Measurements from ENCODE around the gene NCOA7.
"Not testable (repeated sequence)": the region's sequence is repeated elsewhere in the genome, so short reads cannot be mapped to it uniquely, and the experiment has no call there.

NCOA7 gene

DNA sequence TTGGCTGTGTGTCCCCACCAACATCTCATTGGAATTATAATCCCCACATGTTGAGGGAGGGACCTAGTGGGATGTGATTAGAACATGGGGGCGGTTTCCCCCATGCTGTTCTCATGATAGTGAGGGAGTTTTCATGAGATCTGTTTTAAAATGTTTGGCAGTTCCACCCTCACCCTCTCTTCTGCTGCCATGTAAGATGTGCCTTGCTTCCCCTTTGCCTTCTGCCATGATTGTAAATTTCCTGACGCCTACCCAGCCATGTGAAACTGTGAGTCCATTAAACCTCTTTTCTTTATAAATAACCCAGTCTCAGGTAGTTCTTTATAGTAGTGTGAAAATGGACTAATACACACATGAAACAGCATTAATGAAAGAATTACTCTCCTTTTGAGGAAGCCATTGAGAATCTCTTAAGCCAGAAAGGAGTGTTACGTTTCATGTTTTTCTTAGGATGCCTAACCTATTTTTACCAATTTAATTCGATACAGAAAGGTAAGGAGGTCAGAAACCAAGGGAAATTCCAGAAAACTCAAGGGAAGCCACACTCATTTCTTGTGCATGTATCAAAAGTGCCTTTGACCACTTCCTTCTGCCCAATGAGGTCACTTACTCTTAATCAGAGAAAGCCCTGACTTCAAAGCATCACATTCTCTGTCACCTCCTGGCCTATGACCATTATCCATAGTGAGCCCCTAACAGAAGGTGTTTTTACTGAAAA is 141.1 kb downstream of the NCOA7 start:
- peaks cover 3% of the 10 kb centered on the region for H3K4me1 Mint-ChIP-seq (ENCODE audit: low read depth)
- no peak overlapping the region for H3K27ac Mint-ChIP-seq
- H3K9me3 Mint-ChIP-seq (ENCODE audit: low read depth): no peaks in the 10 kb centered on the region
- H3K4me3 Mint-ChIP-seq: no peak overlapping the region
- H3K27me3 Mint-ChIP-seq: no peaks in the 10 kb centered on the region
- peaks cover 16% of the 10 kb centered on the region for H3K36me3 Mint-ChIP-seq

DNA sequence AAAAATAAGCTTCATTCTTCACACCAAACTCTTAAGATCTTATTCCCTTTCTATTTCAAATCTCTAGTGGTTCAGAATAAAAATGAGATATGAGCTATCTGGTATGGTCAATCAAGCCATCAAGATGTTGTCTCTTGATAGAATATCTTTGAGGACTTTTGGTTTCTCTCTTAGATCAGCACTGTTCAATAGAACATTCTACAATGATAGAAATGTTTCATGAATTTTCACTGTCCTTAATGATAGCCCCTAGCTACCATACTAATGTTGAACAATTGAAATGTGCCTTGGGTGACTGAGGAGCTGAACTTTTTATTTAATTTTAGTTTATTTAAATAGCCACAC is 141.7 kb downstream of the NCOA7 start:
- no peak overlapping the region for H3K4me3 Mint-ChIP-seq
- no peaks in the 10 kb centered on the region for H3K9me3 Mint-ChIP-seq (ENCODE audit: low read depth)
- peaks cover 3% of the 10 kb centered on the region for H3K4me1 Mint-ChIP-seq (ENCODE audit: low read depth)
- H3K27ac Mint-ChIP-seq: no peak overlapping the region
- peaks cover 16% of the 10 kb centered on the region for H3K36me3 Mint-ChIP-seq
- H3K27me3 Mint-ChIP-seq: no peaks in the 10 kb centered on the region

DNA sequence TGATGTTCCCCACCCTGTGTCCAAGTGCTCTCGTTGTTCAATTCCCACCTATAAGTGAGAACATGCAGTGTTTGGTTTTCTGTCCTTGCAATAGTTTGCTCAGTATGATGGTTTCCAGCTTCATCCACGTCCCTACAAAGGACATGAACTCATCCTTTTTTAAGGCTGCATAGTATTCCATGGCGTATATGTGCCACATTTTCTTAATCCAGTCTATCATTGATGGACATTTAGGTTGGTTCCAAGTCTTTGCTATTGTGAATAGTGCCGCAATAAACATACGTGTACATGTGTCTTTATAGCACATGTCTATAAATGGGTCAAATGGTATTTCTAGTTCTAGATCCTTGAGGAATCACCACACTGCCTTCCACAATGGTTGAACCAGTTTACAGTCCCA is 144.8 kb downstream of the NCOA7 start:
- not testable (repeated sequence) for H3K27me3 Mint-ChIP-seq; H3K4me3 Mint-ChIP-seq; H3K27ac Mint-ChIP-seq; H3K4me1 Mint-ChIP-seq (ENCODE audit: low read depth); H3K9me3 Mint-ChIP-seq (ENCODE audit: low read depth); H3K36me3 Mint-ChIP-seq

DNA sequence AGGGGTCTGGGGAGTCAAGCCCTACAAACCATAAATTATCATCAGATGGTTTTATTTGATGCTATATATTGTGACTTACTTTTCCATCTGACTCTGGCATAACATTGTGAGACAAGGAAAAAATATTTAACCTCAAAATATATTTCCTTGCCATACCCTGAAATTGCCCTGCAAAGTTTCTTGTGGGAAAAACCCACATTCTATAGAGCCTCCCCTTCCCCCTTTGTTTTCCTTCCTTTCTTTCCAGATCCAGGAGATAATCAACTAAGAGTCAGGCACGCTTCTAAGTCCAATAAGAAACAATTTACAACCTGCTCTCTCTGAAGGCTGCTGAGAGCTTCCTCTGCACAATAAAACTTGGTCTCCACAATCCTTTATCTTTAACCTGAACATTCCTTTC is 148.3 kb downstream of the NCOA7 start:
- peaks cover 2% of the 10 kb centered on the region for H3K36me3 Mint-ChIP-seq
- H3K27ac Mint-ChIP-seq: no peak overlapping the region
- H3K27me3 Mint-ChIP-seq: peaks cover 12% of the 10 kb centered on the region
- H3K9me3 Mint-ChIP-seq (ENCODE audit: low read depth): no peaks in the 10 kb centered on the region
- H3K4me1 Mint-ChIP-seq (ENCODE audit: low read depth): no peaks in the 10 kb centered on the region
- H3K4me3 Mint-ChIP-seq: no peak overlapping the region

DNA sequence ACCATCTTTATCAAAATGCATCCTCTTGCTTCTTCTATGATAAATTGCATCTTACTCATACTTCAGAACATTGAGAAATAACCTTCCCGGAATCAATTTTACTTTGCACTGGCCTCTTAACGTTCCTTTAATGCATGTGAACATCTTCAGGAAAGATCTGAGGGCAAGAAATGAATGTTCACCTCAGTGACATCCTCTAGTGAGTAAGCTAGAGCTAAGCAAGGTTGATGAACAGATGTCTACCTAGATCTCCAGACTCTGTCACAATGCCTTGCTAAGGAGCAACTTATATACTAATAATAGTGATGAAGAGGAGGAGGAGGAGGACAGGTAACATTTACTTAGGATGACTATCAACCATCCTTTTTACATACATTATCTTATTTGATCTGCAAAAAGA is 149.0 kb downstream of the NCOA7 start:
- Mint-ChIP-seq H3K36me3 (peaks cover 2% of the 10 kb centered on the region), H3K27me3 (peaks cover 12% of the 10 kb centered on the region), H3K4me3 (no peak overlapping the region), H3K4me1 (ENCODE audit: low read depth) (no peaks in the 10 kb centered on the region), H3K9me3 (ENCODE audit: low read depth) (no peaks in the 10 kb centered on the region), H3K27ac (no peak overlapping the region)

DNA sequence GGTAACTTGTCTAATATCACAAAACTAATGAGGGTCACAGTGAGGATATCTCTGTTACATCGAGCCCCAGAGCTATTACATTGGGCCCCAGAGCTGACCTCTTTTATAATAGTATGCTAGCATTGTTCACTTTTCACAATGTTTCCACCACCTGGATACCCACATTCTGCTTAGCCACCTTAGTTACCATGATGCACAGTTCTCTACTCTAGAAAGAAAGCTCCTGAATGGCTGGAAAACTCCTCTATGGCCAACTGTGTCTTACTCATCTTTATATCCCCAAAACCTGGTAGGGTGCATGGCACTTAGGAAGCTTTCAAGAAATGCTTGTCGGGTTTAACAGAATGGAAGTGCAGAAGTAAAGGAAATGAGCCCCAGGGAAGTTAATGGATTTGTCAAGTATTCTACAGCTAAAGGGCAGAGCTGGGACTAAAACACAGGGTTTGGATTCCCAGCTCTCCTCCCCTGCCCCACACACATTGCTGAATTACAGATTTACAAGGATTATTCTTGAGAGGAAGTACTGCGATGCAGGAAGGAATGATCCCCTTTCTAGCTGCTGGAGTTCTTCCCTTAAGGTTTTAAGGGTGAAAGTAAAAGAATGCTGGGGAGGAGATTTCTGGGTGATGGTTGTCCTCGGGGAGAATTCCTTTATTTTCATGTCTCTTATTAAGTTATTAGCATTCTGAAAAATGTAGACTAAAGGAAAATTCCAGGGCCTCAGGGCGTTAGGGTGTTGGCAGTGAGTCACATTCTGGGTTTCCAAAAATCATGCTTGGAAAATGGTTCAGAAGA is 149.7 kb downstream of the NCOA7 start:
- Mint-ChIP-seq H3K27me3 (peaks cover 12% of the 10 kb centered on the region), H3K36me3 (peaks cover 1% of the 10 kb centered on the region), H3K4me3 (no peak overlapping the region), H3K9me3 (ENCODE audit: low read depth) (no peaks in the 10 kb centered on the region), H3K27ac (no peak overlapping the region), H3K4me1 (ENCODE audit: low read depth) (no peaks in the 10 kb centered on the region)

DNA sequence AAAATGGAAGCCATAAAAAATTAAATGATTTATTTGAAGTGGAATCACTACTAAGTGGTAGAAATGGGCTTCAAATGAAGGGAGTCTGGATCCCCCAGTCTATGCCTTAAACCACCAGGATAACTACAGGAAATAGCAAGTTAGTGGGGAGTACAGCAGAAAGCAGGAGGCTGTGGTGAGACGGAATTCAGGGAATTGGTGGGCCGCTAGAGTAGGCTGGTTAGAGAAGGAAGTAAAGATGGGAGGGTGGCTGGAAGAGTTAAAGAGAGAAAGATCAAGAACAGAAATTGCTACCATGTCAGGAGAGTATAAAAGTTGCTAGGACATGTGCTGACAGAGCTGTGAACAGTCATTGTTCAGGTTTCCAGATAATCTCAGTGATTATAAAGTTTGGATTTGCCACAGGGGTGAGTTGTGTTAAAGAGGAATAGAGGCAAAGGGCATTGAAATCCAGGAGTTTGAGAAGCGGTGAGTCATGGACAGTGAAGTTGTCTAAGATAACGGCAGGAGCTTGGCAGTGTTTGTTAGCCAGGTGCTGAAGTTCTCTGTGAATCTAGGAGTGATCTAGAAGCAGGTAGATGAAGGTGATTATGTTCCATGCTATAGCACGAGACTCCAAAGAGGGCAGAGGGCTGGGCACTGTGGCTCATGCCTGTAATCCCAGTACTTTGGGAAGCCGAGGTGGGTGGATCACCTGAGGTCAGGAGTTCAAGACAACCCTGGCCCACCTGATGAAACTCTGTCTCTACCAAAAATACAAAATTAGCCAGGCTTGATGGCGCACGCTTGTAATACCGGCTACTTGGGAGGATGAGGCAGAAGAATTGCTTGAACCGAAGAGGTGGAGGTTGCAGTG is 152.1 kb downstream of the NCOA7 start:
- H3K27me3 Mint-ChIP-seq: peaks cover 12% of the 10 kb centered on the region

DNA sequence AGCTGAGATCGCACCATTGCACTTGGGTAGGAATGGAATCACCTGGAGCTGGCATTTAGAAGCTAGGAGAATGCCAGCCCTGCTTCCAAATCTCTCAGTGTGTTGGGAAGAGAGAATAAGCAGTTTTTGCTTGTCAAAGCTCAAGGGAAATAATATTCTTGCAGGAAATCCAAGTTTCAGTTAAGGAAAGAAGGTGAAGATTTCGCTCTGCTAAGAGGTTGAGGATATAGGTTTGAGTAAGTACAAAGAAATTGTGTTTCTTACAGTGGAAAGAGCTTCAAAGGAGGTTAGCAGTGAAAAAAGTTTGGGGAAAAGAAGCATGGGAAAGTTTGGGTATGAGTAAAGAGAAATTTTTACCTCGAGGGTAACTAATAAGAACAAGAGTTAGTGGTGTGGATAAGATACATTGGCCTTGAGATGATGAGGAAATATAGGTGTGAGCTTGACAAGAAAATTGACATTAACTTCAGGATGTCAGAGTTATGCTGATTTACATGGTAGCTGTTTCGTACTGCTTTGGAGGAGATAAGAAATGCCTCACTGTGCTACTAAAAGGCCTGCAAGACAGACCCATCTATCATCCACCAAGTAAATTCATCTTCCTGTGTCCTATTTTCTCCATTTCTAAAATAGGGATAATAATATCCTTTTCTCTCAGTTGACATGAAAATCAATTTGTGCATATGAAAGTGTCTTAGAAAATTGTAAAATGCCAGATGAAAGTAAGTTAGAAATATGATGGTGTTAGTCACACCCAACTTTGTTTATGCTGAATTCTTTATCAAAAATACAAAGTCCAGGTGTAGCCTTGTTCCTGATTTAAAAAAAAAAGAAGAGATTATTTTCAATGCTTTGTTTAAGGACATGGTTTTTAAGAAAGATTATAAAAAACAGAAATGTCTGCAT is 153.0 kb downstream of the NCOA7 start:
- no peak overlapping the region for H3K27ac Mint-ChIP-seq
- H3K36me3 Mint-ChIP-seq: no peaks in the 10 kb centered on the region
- no peaks in the 10 kb centered on the region for H3K4me1 Mint-ChIP-seq (ENCODE audit: low read depth)
- H3K9me3 Mint-ChIP-seq (ENCODE audit: low read depth): no peaks in the 10 kb centered on the region
- no peak overlapping the region for H3K4me3 Mint-ChIP-seq
- H3K27me3 Mint-ChIP-seq: peaks cover 13% of the 10 kb centered on the region

More for the DNA sequence above, 152.1 kb downstream of the NCOA7 start:
- H3K9me3 Mint-ChIP-seq (ENCODE audit: low read depth): no peaks in the 10 kb centered on the region
- H3K27ac Mint-ChIP-seq: no peak overlapping the region
- no peak overlapping the region for H3K4me3 Mint-ChIP-seq
- H3K36me3 Mint-ChIP-seq: no peaks in the 10 kb centered on the region
- H3K4me1 Mint-ChIP-seq (ENCODE audit: low read depth): no peaks in the 10 kb centered on the region

DNA sequence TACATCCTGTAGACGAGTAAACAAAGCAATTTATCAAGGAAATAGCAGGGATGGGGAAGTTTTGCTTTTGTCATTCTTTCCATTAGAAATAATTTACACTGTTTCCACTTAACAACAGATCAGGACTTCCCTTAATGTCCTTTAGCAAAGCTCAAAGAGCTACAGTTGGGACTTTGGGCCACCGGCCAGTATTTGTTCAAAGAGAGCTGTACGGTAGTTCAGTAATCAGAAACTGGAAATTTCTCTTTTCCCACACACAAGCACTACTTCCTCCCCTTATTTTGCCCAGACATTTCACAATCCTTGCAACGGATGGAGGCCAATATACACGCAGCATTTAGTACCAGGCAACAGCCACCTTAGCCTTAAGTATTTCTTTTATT is 153.7 kb downstream of the NCOA7 start:
- Mint-ChIP-seq H3K4me3 (no peak overlapping the region), H3K27me3 (peaks cover 10% of the 10 kb centered on the region), H3K36me3 (no peaks in the 10 kb centered on the region), H3K4me1 (ENCODE audit: low read depth) (no peaks in the 10 kb centered on the region), H3K27ac (no peak overlapping the region), H3K9me3 (ENCODE audit: low read depth) (no peaks in the 10 kb centered on the region)

DNA sequence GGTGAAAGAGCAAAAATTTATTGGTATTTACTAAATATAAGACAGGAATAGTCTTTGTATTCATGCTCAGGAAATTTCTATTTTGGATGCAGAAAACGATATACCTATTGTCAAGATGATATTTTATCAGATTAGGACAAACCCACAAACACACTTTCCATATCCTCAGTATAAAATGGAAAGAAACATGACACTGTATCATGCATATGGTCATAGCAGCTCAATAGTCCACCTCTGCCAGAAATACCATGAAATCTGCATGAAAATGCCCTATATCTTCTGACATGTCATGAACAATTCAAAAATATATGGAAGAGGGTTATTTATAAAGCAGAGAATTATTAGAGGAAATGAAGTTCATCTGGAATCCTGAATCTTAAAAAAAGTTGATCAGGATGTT is 154.1 kb downstream of the NCOA7 start:
- Mint-ChIP-seq H3K4me1 (ENCODE audit: low read depth) (no peaks in the 10 kb centered on the region), H3K36me3 (no peaks in the 10 kb centered on the region), H3K9me3 (ENCODE audit: low read depth) (no peaks in the 10 kb centered on the region), H3K27me3 (peaks cover 9% of the 10 kb centered on the region), H3K4me3 (no peak overlapping the region), H3K27ac (no peak overlapping the region)

DNA sequence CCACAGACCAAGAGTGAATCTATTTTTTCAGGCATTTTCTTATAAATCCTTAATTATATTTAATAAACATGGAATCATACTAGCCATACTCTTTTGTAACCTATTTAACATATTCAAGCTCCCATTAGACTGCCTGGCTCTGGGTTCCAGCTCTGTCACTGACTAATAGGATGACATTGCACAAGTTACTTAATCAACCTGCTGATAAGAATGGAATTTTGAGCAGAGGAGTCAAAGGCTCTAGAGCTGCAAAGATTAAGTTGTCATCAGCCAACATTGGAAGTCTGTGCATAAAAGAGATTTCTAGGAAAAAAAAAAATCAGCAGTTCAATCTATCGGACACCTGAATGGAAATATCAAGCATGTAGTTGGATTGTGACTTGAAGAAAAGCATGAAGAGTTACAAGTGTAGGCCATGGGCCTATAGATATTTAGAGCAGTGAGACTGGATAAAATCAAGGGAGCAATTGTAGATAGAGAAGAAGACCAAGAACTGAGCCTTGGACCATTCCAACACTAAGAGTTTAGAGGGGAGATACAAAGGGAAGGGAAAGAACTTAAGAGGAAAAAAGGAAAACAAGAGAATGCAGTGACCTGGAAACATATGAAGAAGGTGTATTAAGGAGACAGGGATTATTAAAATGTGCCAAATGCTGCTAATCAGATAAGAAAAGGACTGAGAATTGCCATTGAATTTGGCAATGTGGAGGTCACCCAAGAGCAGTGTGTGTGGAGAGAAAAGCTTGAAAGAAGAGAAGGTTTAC is 154.8 kb downstream of the NCOA7 start:
- Mint-ChIP-seq H3K27ac (no peak overlapping the region), H3K4me1 (ENCODE audit: low read depth) (no peaks in the 10 kb centered on the region), H3K27me3 (peaks cover 8% of the 10 kb centered on the region), H3K9me3 (ENCODE audit: low read depth) (no peaks in the 10 kb centered on the region), H3K4me3 (no peak overlapping the region), H3K36me3 (no peaks in the 10 kb centered on the region)

DNA sequence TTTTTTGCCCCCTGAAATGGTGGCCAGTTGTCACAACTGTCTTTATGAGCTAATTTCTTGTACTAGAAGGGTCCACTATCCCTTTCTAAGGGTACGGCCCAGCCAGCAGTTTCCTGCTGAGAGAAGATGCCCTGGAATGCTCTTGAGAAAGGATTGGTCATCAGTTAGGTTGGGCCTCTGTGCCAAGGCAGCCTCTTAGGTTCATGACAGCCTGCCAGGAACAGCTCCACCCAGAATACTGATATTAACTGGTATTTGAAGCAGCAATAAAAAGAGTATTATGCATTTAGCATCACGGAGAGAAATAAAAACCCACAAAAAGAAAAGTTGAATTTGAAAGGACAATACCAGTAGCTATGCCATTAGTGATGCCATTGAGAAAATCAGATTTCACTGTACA is 156.9 kb downstream of the NCOA7 start:
- H3K9me3 Mint-ChIP-seq (ENCODE audit: low read depth): no peaks in the 10 kb centered on the region

DNA sequence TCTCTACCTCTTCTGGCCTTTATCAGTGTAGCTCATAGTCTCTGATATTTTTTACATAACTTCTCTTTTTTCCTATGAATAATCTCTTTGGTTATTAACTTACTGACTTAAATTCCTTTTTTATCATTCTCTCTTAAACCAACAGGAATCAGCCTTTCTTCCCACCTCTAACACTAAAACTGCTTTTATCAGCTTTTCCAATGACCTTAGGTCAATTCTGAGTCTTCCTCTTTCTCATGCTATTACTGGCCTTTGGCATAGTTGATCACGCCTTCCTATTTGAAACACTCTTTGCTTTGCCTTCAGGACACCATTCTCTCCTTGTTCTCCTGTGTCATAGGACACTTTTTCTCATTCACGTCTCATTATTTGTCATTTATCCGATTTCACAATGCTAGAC is 157.7 kb downstream of the NCOA7 start:
- peaks cover 5% of the 10 kb centered on the region for H3K27me3 Mint-ChIP-seq
- no peaks in the 10 kb centered on the region for H3K4me1 Mint-ChIP-seq (ENCODE audit: low read depth)
- H3K27ac Mint-ChIP-seq: no peak overlapping the region
- H3K36me3 Mint-ChIP-seq: no peaks in the 10 kb centered on the region
- no peaks in the 10 kb centered on the region for H3K9me3 Mint-ChIP-seq (ENCODE audit: low read depth)
- no peak overlapping the region for H3K4me3 Mint-ChIP-seq

More for the DNA sequence above, 156.9 kb downstream of the NCOA7 start:
- H3K4me3 Mint-ChIP-seq: no peak overlapping the region
- H3K27me3 Mint-ChIP-seq: peaks cover 9% of the 10 kb centered on the region
- no peaks in the 10 kb centered on the region for H3K4me1 Mint-ChIP-seq (ENCODE audit: low read depth)
- no peak overlapping the region for H3K27ac Mint-ChIP-seq
- H3K36me3 Mint-ChIP-seq: no peaks in the 10 kb centered on the region

DNA sequence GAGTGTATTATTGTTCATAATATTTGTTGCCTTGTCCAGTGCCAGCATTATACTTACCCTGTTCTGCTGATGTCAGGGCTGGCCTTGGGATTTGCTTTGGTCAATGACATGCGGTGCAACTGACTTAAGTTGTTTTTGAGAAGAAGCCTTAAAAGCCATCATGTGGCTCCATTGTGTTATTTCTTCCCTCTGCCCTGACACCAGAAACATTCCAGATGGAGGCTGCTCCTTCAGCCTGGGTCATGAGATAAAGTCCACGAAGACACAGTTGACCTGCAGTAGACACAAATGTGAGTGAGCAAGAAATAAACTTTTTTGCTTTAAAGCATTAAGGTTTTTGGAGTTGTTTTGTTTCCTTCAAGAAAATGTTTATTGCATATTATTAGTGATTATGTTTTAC is 158.3 kb downstream of the NCOA7 start:
- H3K4me1 Mint-ChIP-seq (ENCODE audit: low read depth): no peaks in the 10 kb centered on the region
- H3K9me3 Mint-ChIP-seq (ENCODE audit: low read depth): no peaks in the 10 kb centered on the region
- H3K4me3 Mint-ChIP-seq: no peak overlapping the region
- peaks cover 5% of the 10 kb centered on the region for H3K27me3 Mint-ChIP-seq
- no peak overlapping the region for H3K27ac Mint-ChIP-seq
- H3K36me3 Mint-ChIP-seq: no peaks in the 10 kb centered on the region
